ENCODE results near the gene NCOR2. TPM values are rescaled to one million over a fixed set of nuclear protein-coding genes. Genes with fewer than 3 reads are reported as not detected.

The NCOR2 gene
- total RNA-seq, 4 donors from 2014 or later: 105 to 330 (median 148) TPM

- H3K9me3 ChIP-seq: no peaks in the 10 kb centered on the region
- H3K36me3 ChIP-seq: no peaks in the 10 kb centered on the region
- H3K27me3 ChIP-seq: no peaks in the 10 kb centered on the region
- H3K27ac ChIP-seq: peak overlapping the region; percentile 62 to 97 (median 87)
- peaks cover 0 to 57% (median 13%) of the 10 kb centered on the region in 4 donors for H3K4me1 ChIP-seq
- no peak overlapping the region for H3K4me3 ChIP-seq
- no peak for DNase-seq
- TF ChIP-seq POLR2A (IDR thresholded peaks at IDR 0.05) (no peak), CTCF (IDR thresholded peaks at IDR 0.05) (no peak)
Measured at GRCh38 chr12:124519746-124520145, 47.7 kb downstream of the NCOR2 start.

GRCh38 chr12:124518051-124518932 is 49.1 kb downstream of the NCOR2 start:
- Histone ChIP-seq H3K9me3 (no peaks in the 10 kb centered on the region), H3K4me1 (peaks cover 0 to 65% (median 13%) of the 10 kb centered on the region in 4 donors)

More at GRCh38 chr12:124518051-124518932, 49.1 kb downstream of the NCOR2 start:
- Histone ChIP-seq H3K36me3 (no peaks in the 10 kb centered on the region), H3K27me3 (no peaks in the 10 kb centered on the region), H3K27ac (peak overlapping the region; percentile 77 to 97 (median 88)), H3K4me3 (peak overlapping the region in 3 of 4 donors; percentile 15 to 45 (median 40))
- TF ChIP-seq POLR2A (IDR thresholded peaks at IDR 0.05) (peak in 1 of 2 donors; percentile 18), CTCF (IDR thresholded peaks at IDR 0.05) (no peak)
- peak; percentile 55 to 97 (median 94) for DNase-seq
